ENCODE data around the gene MYEOV.

The MYEOV gene

DNA sequence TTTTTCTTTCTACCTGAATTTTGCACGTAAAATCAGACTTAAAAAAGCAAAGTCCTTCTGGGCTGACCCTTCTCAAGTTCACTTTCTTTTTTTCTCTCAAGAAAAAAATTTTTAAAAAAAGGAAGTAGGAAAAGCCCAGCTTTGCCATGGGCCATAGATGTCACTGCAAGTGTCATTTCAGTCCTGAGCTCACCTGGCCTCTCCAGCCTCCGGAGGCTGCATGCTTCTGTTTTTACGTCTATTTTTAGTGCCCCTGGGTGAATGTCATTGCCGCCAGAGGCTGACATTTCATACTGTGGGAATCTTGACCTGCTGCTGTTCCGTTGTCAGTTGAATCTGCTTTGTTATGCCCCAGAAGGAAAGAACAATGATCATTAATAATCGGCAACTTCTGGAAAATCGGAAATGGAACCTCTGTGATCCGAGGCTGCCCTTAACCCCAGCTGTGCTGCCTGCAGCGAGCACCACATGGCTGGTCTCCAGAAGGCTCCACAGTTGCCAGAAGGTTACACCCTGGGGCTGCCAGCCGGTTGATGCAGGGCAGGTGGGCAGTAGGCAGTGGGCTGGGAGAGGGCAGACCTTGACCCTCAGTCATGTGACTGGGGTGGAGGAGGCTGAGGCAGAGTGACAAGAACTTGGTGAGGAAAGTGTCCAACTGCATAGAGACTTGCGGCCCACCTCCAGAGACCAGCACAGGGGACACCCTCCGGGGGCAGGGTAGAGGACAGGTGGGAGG is 16.7 kb upstream of the MYEOV start:
- H3K4me3 ChIP-seq (ENCODE audit: low read depth, low read length) = no peak overlapping the region
- no peak for TF ChIP-seq CTCF (IDR thresholded peaks at IDR 0.05; ENCODE audit: insufficient read depth, low read depth, low read length, missing control alignments)
- peak; percentile 64 for DNase-seq (ENCODE audit: low read depth)

DNA sequence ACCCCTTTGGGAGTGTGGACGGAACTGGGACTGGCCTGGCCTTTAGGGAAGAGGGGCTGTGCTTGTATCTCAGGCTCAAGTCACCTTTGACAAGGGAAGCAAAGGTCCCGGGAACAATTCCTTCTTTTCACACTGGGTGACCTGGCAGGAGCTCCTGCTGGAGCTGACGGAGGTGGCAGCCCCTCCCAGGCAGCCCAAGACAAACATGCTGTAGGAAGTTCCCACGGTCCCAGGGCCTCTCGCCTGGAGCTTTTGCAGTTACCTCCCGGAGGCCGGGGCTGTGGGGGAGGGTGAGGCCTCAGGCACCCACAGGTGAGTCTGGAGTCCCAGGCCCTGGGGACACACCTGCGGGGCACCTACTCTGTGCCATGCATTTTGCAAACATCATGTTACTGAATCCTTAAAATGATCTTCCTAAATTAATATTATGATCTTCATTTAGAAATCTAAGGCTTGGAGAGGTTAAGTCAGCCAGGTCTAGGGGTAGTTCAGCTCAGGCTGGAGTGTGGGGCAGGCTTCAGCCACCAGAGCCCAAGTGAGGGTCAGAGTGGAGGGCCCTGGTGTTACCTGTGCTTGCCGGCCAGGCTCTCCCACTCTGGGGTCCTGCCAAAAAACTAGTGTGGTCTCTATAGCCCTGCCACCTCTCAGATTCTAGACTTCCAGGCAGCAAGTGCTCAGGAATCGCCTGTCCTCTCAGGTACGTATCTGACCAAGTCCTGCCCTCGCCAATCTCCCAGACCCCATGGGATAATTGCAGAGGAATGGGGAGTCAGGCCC is 15.7 kb upstream of the MYEOV start:
- no peak for TF ChIP-seq CTCF (IDR thresholded peaks at IDR 0.05; ENCODE audit: insufficient read depth, low read depth, low read length, missing control alignments)
- no peak for DNase-seq (ENCODE audit: low read depth)

DNA sequence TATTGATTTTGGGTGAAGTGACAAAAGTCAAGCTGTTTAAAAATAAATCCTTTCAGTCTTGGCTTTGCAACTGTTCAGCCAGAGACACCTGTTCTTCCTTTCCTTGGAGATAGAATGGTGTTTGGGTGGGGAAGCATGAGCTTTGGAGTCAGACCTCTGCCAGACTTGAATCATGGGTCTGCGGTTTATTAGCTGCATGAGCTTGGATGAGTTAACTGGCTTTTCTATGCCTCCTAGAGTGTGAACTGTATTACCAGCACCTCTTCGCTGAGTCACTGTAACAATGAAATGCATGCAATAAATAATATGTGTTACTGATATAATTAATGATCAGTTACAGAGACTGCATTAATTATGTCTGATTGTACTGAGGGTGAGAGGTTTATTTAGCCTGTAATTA is 13.5 kb upstream of the MYEOV start:
- DNase-seq (ENCODE audit: low read depth) = no peak
- no peak for TF ChIP-seq CTCF (IDR thresholded peaks at IDR 0.05; ENCODE audit: insufficient read depth, low read depth, low read length, missing control alignments)
- no peak overlapping the region for H3K4me3 ChIP-seq (ENCODE audit: low read depth, low read length)

More for the DNA sequence above, 15.7 kb upstream of the MYEOV start:
- H3K4me3 ChIP-seq (ENCODE audit: low read depth, low read length) = no peak overlapping the region

DNA sequence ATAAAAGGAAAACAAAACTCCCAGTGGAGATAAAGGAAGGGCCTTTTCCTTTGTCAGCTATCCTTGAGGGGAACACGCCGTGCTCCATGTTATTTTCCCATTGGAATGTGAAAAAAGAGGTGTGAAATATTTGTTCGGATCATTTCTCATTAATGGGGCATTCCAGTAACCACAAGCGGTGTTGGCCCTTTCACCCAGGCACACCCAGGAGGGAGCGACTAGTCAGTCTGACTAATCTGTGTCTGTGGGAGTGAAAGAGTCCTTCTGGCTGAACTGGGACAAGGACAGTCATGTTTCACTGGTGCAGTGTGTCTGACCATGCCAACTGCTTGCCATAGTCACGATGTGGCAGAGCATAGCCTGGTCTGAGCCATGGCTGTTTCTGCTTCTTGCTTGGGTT is 13.0 kb upstream of the MYEOV start:
- TF ChIP-seq CTCF (IDR thresholded peaks at IDR 0.05; ENCODE audit: insufficient read depth, low read depth, low read length, missing control alignments) = no peak
- H3K4me3 ChIP-seq (ENCODE audit: low read depth, low read length) = no peak overlapping the region
- DNase-seq (ENCODE audit: low read depth) = no peak

GRCh38 chr11:69283446-69283845 is 10.5 kb upstream of the MYEOV start:
- no peak overlapping the region for H3K4me3 ChIP-seq (ENCODE audit: low read depth, low read length)
- TF ChIP-seq CTCF (IDR thresholded peaks at IDR 0.05; ENCODE audit: insufficient read depth, low read depth, low read length, missing control alignments) = no peak
- no peak for DNase-seq (ENCODE audit: low read depth)

GRCh38 chr11:69284081-69284511 is 9.9 kb upstream of the MYEOV start:
- no peak for TF ChIP-seq CTCF (IDR thresholded peaks at IDR 0.05; ENCODE audit: insufficient read depth, low read depth, low read length, missing control alignments)
- no peak overlapping the region for H3K4me3 ChIP-seq (ENCODE audit: low read depth, low read length)
- DNase-seq (ENCODE audit: low read depth) = no peak
